Kidney epithelial cell (primary cell): Measurements from ENCODE around the gene ELMO3. TPM values are rescaled to one million over a fixed set of nuclear protein-coding genes. Genes with fewer than 3 reads are reported as not detected.

Source experiments
- DNase-seq: peaks from one replicate; pipeline ENCODE4 v3.0.0-alpha.2; 2010; ENCODE audit warnings: low read depth
- H3K27me3 ChIP-seq: 2 replicates; pipeline ENCODE4 v1.6.0; 2011; ENCODE audit warnings: low read length; ENCODE audit not compliant: control insufficient read depth, insufficient read depth
- H3K36me3 ChIP-seq: 2 replicates; pipeline ENCODE4 v1.5.1; 2011; ENCODE audit warnings: low read length; ENCODE audit not compliant: control insufficient read depth, insufficient read depth
- H3K4me3 ChIP-seq: 2 replicates; pipeline ENCODE4 v1.5.1; 2011; ENCODE audit warnings: low read depth, mild to moderate bottlenecking, control low read depth, low read length
- CTCF ChIP-seq: IDR thresholded peaks from 2 replicates; pipeline ENCODE4 v1.5.1; 2011; ENCODE audit warnings: mild to moderate bottlenecking, moderate library complexity, low read length, control low read depth, inconsistent platforms; ENCODE audit not compliant: insufficient read depth, poor library complexity, severe bottlenecking
- total RNA-seq: library from RNA; depleted of rRNA; stranded (reverse); fragments of >200 nt; gene quantifications from 2 replicates; pipeline ENCODE4 v1.2.3, GENCODE V29; 2015

Gene ELMO3
- total RNA-seq, 1 donor from 2014 or later, result 5.9 TPM

GRCh38 chr16:67235816-67236562 is 37.1 kb downstream of the ELMO3 start:
- Histone ChIP-seq H3K27me3 (no peaks in the 10 kb centered on the region), H3K36me3 (peaks cover 7% of the 10 kb centered on the region), H3K4me3 (no peak overlapping the region)
- DNase-seq, result no peak
- no peak for TF ChIP-seq CTCF

GRCh38 chr16:67236563-67237395 is 37.8 kb downstream of the ELMO3 start:
- H3K36me3 ChIP-seq, result peaks cover 7% of the 10 kb centered on the region
- no peaks in the 10 kb centered on the region for H3K27me3 ChIP-seq
- DNase-seq, result no peak
- H3K4me3 ChIP-seq, result no peak overlapping the region
- TF ChIP-seq CTCF, result no peak

- no peak for DNase-seq
- peaks cover 4% of the 10 kb centered on the region for H3K36me3 ChIP-seq
- TF ChIP-seq CTCF, result no peak
- H3K27me3 ChIP-seq, result no peaks in the 10 kb centered on the region
- H3K4me3 ChIP-seq, result no peak overlapping the region
These were observed 38.7 kb downstream of the ELMO3 start for GRCh38 chr16:67237396-67238277.

- no peak for TF ChIP-seq CTCF
- Histone ChIP-seq H3K4me3 (no peak overlapping the region), H3K27me3 (no peaks in the 10 kb centered on the region), H3K36me3 (peaks cover 4% of the 10 kb centered on the region)
- no peak for DNase-seq
These were observed 39.3 kb downstream of the ELMO3 start for GRCh38 chr16:67238278-67238575.

- TF ChIP-seq CTCF, result no peak
- peaks cover 4% of the 10 kb centered on the region for H3K36me3 ChIP-seq
- H3K27me3 ChIP-seq, result no peaks in the 10 kb centered on the region
- H3K4me3 ChIP-seq, result no peak overlapping the region
- no peak for DNase-seq
These were observed 40.0 kb downstream of the ELMO3 start for GRCh38 chr16:67238806-67239470.
